ENCODE measurements around the gene DNAI7. TPM values are rescaled to one million over a fixed set of nuclear protein-coding genes. Genes with fewer than 3 reads are reported as not detected.
A peak's percentile ranks its signal among the peaks of the same experiment; 100 is the strongest.

The DNAI7 gene
- total RNA-seq, 2 experiments from 2014 or later, result 0.36 TPM; not detected in 1

DNA sequence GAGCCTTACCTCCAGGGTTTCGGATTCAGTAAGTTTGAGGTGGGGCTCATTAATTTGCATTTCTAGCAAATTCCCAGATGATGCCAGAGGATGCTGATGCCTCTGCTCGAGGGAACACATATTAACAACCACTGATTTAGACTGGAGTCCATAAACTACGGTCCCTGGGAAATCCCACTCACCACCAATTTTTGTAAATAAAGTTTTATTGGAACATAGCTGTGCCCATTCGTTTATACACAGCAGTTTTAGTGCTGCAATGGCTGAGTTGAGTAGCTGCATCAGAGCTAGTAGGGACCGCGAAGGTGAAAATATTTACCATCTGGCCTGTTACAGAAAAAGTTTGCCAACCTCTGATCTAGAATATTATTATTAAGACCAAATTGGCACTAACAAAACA, 73.8 kb downstream of the DNAI7 start:
- POLR2A ChIA-PET, result no interaction called here
- Mint-ChIP-seq H3K27ac (no peak overlapping the region), H3K27me3 (no peaks in the 10 kb centered on the region), H3K36me3 (ENCODE audit: low read depth) (no peaks in the 10 kb centered on the region), H3K4me3 (no peak overlapping the region), H3K9me3 (no peaks in the 10 kb centered on the region), H3K4me1 (ENCODE audit: low read depth) (no peaks in the 10 kb centered on the region)
- Histone ChIP-seq H3K27me3 (ENCODE audit: control insufficient read depth in 1 of 2, insufficient read depth in 2 of 2, low read length in 2 of 2) (no peaks in the 10 kb centered on the region), H3K4me1 (ENCODE audit: insufficient read depth, low read length) (no peaks in the 10 kb centered on the region), H3K36me3 (ENCODE audit: insufficient read depth, low read length) (no peaks in the 10 kb centered on the region), H3K27ac (ENCODE audit: low read depth in 1 of 2, low read length in 2 of 2) (no peak overlapping the region), H3K4me3 (ENCODE audit: low read length) (no peak overlapping the region), H3K9me3 (ENCODE audit: control insufficient read depth in 1 of 2, insufficient read depth in 1 of 2, low read length in 2 of 2) (no peaks in the 10 kb centered on the region)
- CTCF ChIA-PET, result no interaction called here
- intact Hi-C loops (cut with DNase I, micrococcal nuclease), result no loop called here
- DNase-seq (no peak), ATAC-seq (ENCODE audit: poor library complexity) (no peak)
- TF ChIP-seq, protein P1, sequence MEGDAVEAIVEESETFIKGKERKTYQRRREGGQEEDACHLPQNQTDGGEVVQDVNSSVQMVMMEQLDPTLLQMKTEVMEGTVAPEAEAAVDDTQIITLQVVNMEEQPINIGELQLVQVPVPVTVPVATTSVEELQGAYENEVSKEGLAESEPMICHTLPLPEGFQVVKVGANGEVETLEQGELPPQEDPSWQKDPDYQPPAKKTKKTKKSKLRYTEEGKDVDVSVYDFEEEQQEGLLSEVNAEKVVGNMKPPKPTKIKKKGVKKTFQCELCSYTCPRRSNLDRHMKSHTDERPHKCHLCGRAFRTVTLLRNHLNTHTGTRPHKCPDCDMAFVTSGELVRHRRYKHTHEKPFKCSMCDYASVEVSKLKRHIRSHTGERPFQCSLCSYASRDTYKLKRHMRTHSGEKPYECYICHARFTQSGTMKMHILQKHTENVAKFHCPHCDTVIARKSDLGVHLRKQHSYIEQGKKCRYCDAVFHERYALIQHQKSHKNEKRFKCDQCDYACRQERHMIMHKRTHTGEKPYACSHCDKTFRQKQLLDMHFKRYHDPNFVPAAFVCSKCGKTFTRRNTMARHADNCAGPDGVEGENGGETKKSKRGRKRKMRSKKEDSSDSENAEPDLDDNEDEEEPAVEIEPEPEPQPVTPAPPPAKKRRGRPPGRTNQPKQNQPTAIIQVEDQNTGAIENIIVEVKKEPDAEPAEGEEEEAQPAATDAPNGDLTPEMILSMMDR (IDR thresholded peaks at IDR 0.05), result no peak

GRCh38 chr12:25119020-25119419, 75.9 kb downstream of the DNAI7 start:
- Histone ChIP-seq H3K27ac (ENCODE audit: low read depth in 1 of 2, low read length in 2 of 2) (no peak overlapping the region), H3K36me3 (ENCODE audit: insufficient read depth, low read length) (no peaks in the 10 kb centered on the region), H3K27me3 (ENCODE audit: control insufficient read depth in 1 of 2, insufficient read depth in 2 of 2, low read length in 2 of 2) (no peaks in the 10 kb centered on the region), H3K9me3 (ENCODE audit: control insufficient read depth in 1 of 2, insufficient read depth in 1 of 2, low read length in 2 of 2) (no peaks in the 10 kb centered on the region), H3K4me1 (ENCODE audit: insufficient read depth, low read length) (no peaks in the 10 kb centered on the region), H3K4me3 (ENCODE audit: low read length) (no peak overlapping the region)
- no peak for ATAC-seq (ENCODE audit: poor library complexity)
- Mint-ChIP-seq H3K4me3 (no peak overlapping the region), H3K4me1 (ENCODE audit: low read depth) (no peaks in the 10 kb centered on the region), H3K27ac (no peak overlapping the region), H3K9me3 (no peaks in the 10 kb centered on the region), H3K36me3 (ENCODE audit: low read depth) (no peaks in the 10 kb centered on the region), H3K27me3 (no peaks in the 10 kb centered on the region)
- TF ChIP-seq, protein P1 (IDR thresholded peaks at IDR 0.05), result no peak
- CTCF ChIA-PET, result interaction anchor here (0.7 kb wide), 1 partner anchor 126 kb away, joined by 3 read pairs; no protein-coding TSS in a partner anchor
- POLR2A ChIA-PET, result no interaction called here
- intact Hi-C loops (cut with DNase I, micrococcal nuclease), result no loop called here
- peak in 1 of 14 experiments; percentile 4 for DNase-seq

GRCh38 chr12:25115677-25116076, 79.3 kb downstream of the DNAI7 start:
- no peak overlapping the region for H3K27ac ChIP-seq (ENCODE audit: low read depth in 1 of 2, low read length in 2 of 2)
- Mint-ChIP-seq H3K36me3 (ENCODE audit: low read depth) (peaks cover under 1% of the 10 kb centered on the region), H3K9me3 (no peaks in the 10 kb centered on the region), H3K4me3 (no peak overlapping the region), H3K27ac (no peak overlapping the region), H3K4me1 (ENCODE audit: low read depth) (no peaks in the 10 kb centered on the region), H3K27me3 (no peaks in the 10 kb centered on the region)
- intact Hi-C loops (cut with DNase I, micrococcal nuclease), result no loop called here
- H3K4me1 ChIP-seq (ENCODE audit: insufficient read depth, low read length), result no peaks in the 10 kb centered on the region
- no peak overlapping the region for H3K4me3 ChIP-seq (ENCODE audit: low read length)
- POLR2A ChIA-PET, result no interaction called here
- CTCF ChIA-PET, result no interaction called here
- TF ChIP-seq, protein P1 (IDR thresholded peaks at IDR 0.05), result no peak
- no peaks in the 10 kb centered on the region for H3K9me3 ChIP-seq (ENCODE audit: control insufficient read depth in 1 of 2, insufficient read depth in 1 of 2, low read length in 2 of 2)
- DNase-seq (no peak), ATAC-seq (ENCODE audit: poor library complexity) (no peak)
- H3K36me3 ChIP-seq (ENCODE audit: insufficient read depth, low read length), result no peaks in the 10 kb centered on the region
- no peaks in the 10 kb centered on the region for H3K27me3 ChIP-seq (ENCODE audit: control insufficient read depth in 1 of 2, insufficient read depth in 2 of 2, low read length in 2 of 2)
